GM12891 (cell line): Measurements from ENCODE around the gene FSCN2.

Source experiments
- DNase-seq: peaks from one replicate; pipeline ENCODE4 v3.0.0; 2011; ENCODE audit warnings: low spot score; ENCODE audit not compliant: insufficient read length
- FAIRE-seq: peaks from 2 replicates; lab custom pipeline; 2011; peaks lifted over from hg19 to GRCh38; lab: Jason Lieb, UNC
- PAX5 ChIP-seq: IDR thresholded peaks from 2 replicates; pipeline ENCODE4 v1.6.1; 2011; ENCODE audit warnings: low read length, moderate library complexity, mild to moderate bottlenecking; ENCODE audit not compliant: insufficient read depth, severe bottlenecking
- POLR2A ChIP-seq: IDR thresholded peaks from 2 replicates; pipeline ENCODE4 v1.6.1; 2011; ENCODE audit warnings: low read depth, low read length, control low read depth
- POLR2AphosphoS5 ChIP-seq: IDR thresholded peaks from 2 replicates; pipeline ENCODE4 v1.6.1; 2011; ENCODE audit warnings: low read depth, low read length, control low read depth
- POU2F2 ChIP-seq: IDR thresholded peaks from 2 replicates; pipeline ENCODE4 v1.6.1; 2011; ENCODE audit warnings: low read depth, mild to moderate bottlenecking, control low read depth, low read length, moderate library complexity
- SPI1 ChIP-seq: IDR thresholded peaks from 2 replicates; pipeline ENCODE4 v1.6.1; 2011; ENCODE audit warnings: low read depth, low read length, control low read depth
- TAF1 ChIP-seq: IDR thresholded peaks from 2 replicates; pipeline ENCODE4 v1.6.1; 2011; ENCODE audit warnings: low read depth, low read length, control low read depth

The FSCN2 gene

DNA sequence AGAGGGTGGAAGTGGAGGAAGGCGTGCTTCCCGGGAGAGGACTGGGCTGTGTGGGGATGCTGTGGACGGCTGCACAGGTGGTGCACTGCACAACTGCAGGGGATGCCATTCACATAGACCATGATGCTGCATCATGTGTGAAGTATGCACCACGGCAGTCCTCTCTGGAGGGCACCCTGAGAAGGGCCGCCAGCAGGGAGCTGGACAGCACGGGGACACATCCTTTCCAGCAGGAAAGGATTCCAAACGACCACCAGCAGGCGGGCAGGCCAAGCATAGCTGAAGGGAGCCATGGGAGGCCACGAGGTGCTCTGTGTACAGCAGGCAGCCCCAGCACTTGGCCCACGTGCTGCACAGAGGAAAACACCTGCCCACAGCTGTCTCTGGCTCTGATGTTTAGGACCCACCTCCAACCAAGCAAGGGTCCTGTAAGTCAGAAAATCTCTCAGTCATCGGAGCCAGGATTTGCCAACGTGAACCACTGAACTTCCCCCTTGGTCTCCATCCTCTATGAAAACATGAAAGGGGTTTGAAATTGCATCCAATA lies 25.6 kb upstream of the FSCN2 start:
- no peak for TF ChIP-seq POLR2A
- TF ChIP-seq TAF1: no peak
- no peak for TF ChIP-seq POU2F2
- TF ChIP-seq POLR2AphosphoS5: no peak
- no peak for TF ChIP-seq SPI1
- no peak for TF ChIP-seq PAX5
- no peak for DNase-seq
- FAIRE-seq: no peak

- FAIRE-seq (no peak), DNase-seq (no peak)
- TF ChIP-seq POU2F2 (no peak), POLR2A (no peak), TAF1 (no peak), PAX5 (no peak), POLR2AphosphoS5 (no peak), SPI1 (no peak)
These were observed 24.6 kb upstream of the FSCN2 start for GRCh38 chr17:81503619-81504018.

DNA sequence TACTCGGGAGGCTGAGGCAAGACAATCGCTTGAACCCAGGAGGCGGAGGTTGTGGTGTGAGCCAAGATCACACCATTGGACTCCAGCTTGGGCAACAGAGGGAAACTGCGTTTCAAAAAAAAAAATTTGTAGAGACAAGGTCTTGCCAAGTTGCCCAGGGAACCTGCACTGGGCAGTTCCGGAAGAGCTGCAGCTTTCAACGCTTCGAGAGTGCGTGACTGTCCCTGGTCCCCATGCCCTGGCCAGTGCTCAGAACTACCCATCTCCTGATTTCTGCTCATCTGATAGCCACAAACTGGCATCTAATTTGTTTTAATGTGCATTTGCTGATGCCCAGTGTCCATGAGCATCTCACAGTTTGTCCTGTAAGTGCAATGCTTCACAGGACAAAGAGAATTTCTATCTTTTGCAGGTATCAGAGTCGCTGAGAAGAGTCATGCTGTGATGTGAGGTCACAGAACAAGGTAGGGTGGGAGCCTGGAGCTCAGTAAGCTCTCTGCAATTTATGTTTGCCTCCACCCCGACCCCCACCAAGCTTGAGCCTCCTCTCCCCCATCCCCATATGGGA lies 19.5 kb upstream of the FSCN2 start:
- no peak for TF ChIP-seq PAX5
- peak; percentile 50; the same call in 1 of the 2 replicates for TF ChIP-seq POU2F2
- peak; percentile 74 for TF ChIP-seq POLR2A
- peak; percentile 74 for TF ChIP-seq POLR2AphosphoS5
- TF ChIP-seq TAF1: no peak
- no peak for TF ChIP-seq SPI1
- DNase-seq: no peak
- FAIRE-seq: peak; percentile 50

GRCh38 chr17:81509207-81509971 lies 18.8 kb upstream of the FSCN2 start:
- DNase-seq (no peak), FAIRE-seq (no peak)
- TF ChIP-seq POU2F2 (peak; percentile 84; the same call in 1 of the 2 replicates), TAF1 (0 out of 2 replicates have a peak, but pooled peaks have one; percentile 4), POLR2AphosphoS5 (peak; percentile 78), SPI1 (no peak), POLR2A (peak; percentile 81)

- DNase-seq (no peak), FAIRE-seq (no peak)
These were observed 18.0 kb upstream of the FSCN2 start for GRCh38 chr17:81509972-81510784.

GRCh38 chr17:81510785-81511553 lies 17.2 kb upstream of the FSCN2 start:
- no peak for DNase-seq
- TF ChIP-seq POLR2AphosphoS5 (peak; percentile 41; the same call in 1 of the 2 replicates), PAX5 (no peak), TAF1 (no peak), POLR2A (peak; percentile 48), POU2F2 (0 out of 2 replicates have a peak, but pooled peaks have one; percentile 46), SPI1 (no peak)
- peak; percentile 59 for FAIRE-seq

More at GRCh38 chr17:81509972-81510784, 18.0 kb upstream of the FSCN2 start:
- TF ChIP-seq POLR2A (no peak; the same call in 1 of the 2 replicates), POU2F2 (peak; percentile 13; the same call in 1 of the 2 replicates)

- FAIRE-seq (peak; percentile 41), DNase-seq (no peak)
- TF ChIP-seq POLR2A (no peak), TAF1 (0 out of 2 replicates have a peak, but pooled peaks have one; percentile 11)
These were observed 16.7 kb upstream of the FSCN2 start for GRCh38 chr17:81511554-81511803.

DNA sequence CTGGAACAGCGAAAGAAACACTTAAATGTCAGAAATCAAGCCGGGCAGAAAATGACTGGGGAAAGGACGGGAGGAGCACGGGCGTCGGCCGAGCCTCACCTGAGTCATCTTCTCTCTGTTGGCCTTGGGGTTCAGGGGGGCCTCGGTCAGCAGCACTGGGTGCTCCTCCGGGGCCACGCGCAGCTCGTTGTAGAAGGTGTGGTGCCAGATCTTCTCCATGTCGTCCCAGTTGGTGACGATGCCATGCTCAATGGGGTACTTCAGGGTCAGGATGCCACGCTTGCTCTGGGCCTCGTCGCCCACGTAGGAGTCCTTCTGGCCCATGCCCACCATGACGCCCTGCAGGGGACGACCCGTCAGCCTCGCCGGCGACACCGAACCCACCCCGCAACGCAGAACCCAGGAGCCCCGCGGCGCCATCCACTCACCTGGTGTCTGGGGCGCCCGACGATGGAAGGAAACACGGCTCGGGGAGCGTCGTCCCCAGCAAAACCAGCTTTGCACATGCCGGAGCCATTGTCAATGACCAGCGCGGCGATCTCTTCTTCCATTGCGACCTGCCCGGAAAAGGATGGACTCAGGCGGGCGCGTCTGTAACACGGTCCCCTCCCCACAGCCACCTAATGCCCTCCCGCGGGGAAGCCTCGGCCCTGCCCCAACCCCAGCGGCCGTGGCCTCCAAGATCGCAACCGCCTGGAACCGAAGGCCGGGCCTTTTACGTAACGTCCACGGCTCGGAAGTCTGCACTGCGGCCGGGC lies 16.2 kb upstream of the FSCN2 start:
- FAIRE-seq (no peak), DNase-seq (no peak)
- TF ChIP-seq TAF1: no peak
- peak; percentile 68 for TF ChIP-seq POLR2AphosphoS5
- no peak for TF ChIP-seq PAX5
- TF ChIP-seq SPI1: no peak
- peak; percentile 47 for TF ChIP-seq POLR2A
- TF ChIP-seq POU2F2: no peak
